ENCODE results near the gene CHCHD10. TPM values are rescaled to one million over a fixed set of nuclear protein-coding genes. Genes with fewer than 3 reads are reported as not detected.

The CHCHD10 gene
- total and polyA plus RNA-seq, 2 of the 13 experiments (the other 11 are each of a cell fraction or from before 2014, with no cell fraction given), result 37.0 to 62.8 TPM

GRCh38 chr22:23782252-23782651 lies 14.5 kb upstream of the CHCHD10 start (continued):
- TF ChIP-seq ZFP91 (CRISPR knock-in tag; IDR thresholded peaks at IDR 0.05; ENCODE audit: borderline replicate concordance) (no peak), ZBTB40 (IDR thresholded peaks at IDR 0.05) (no peak), ZBTB40 (CRISPR knock-in tag; IDR thresholded peaks at IDR 0.05) (no peak), ZNF326 (CRISPR knock-in tag; IDR thresholded peaks at IDR 0.05; ENCODE audit: borderline replicate concordance) (no peak), NFIB (CRISPR knock-in tag; IDR thresholded peaks at IDR 0.05; ENCODE audit: borderline replicate concordance) (no peak)
